Measurements from ENCODE around the gene CELF5. TPM values are rescaled to one million over a fixed set of nuclear protein-coding genes. Genes with fewer than 3 reads are reported as not detected.
"Not testable (repeated sequence)": the region's sequence is repeated elsewhere in the genome, so short reads cannot be mapped to it uniquely, and the experiment has no call there.

Gene CELF5
- total RNA-seq, 1 experiment from 2014 or later, result 0.48 TPM

- TF ChIP-seq EZH2 (IDR thresholded peaks at IDR 0.05; ENCODE audit: low read depth) (no peak), CTCF (conservative IDR thresholded peaks at IDR 0.05) (no peak)
- BruUV-seq (replicated peaks), result no TSS peak
- POLR2A ChIA-PET (ENCODE audit: unreplicated experiment), result no interaction called here
- intact Hi-C loops (cut with micrococcal nuclease; ENCODE audit: unreplicated experiment), result no loop called here
- Histone ChIP-seq H3K4me2 (no peak overlapping the region), H2AFZ (no peak overlapping the region), H3K4me1 (replicated peaks; ENCODE audit: insufficient read depth) (peaks cover 32% of the 10 kb centered on the region), H3K27ac (no peak overlapping the region), H4K20me1 (ENCODE audit: insufficient read depth) (no peaks in the 10 kb centered on the region), H3K79me2 (ENCODE audit: low read depth) (no peaks in the 10 kb centered on the region), H3K4me3 (no peak overlapping the region), H3K9me2 (ENCODE audit: insufficient read depth) (no peaks in the 10 kb centered on the region), H3K36me3 (ENCODE audit: low read depth) (no peaks in the 10 kb centered on the region), H3K27me3 (ENCODE audit: insufficient read depth, low read depth) (no peaks in the 10 kb centered on the region), H3K9me3 (ENCODE audit: insufficient read depth, low read depth) (no peaks in the 10 kb centered on the region), H3F3A (ENCODE audit: insufficient read depth, low read depth) (peaks cover 12% of the 10 kb centered on the region; the same call in 1 of the 2 replicates)
- no peak for DNase-seq
- CTCF ChIA-PET, result no interaction called here
These were observed 109.2 kb downstream of the CELF5 start for GRCh38 chr19:3333662-3334061.

- DNase-seq; H3K79me2 ChIP-seq (ENCODE audit: low read depth); H3K9me2 ChIP-seq (ENCODE audit: insufficient read depth); H3K9me3 ChIP-seq (ENCODE audit: insufficient read depth, low read depth); H3K27me3 ChIP-seq (ENCODE audit: insufficient read depth, low read depth); H3K27ac ChIP-seq; intact Hi-C loops (cut with micrococcal nuclease; ENCODE audit: unreplicated experiment); H3K4me3 ChIP-seq; POLR2A ChIA-PET (ENCODE audit: unreplicated experiment); BruUV-seq (replicated peaks); H4K20me1 ChIP-seq (ENCODE audit: insufficient read depth); H2AFZ ChIP-seq; H3K36me3 ChIP-seq (ENCODE audit: low read depth): not testable (repeated sequence)
- CTCF ChIA-PET, result interaction anchor here (0.7 kb wide), 1 partner anchor 13 kb away, joined by 4 read pairs; no protein-coding TSS in a partner anchor
- Histone ChIP-seq H3K4me2 (peak overlapping the region; percentile 51), H3K4me1 (replicated peaks; ENCODE audit: insufficient read depth) (peaks cover 32% of the 10 kb centered on the region), H3F3A (ENCODE audit: insufficient read depth, low read depth) (peaks cover 12% of the 10 kb centered on the region; the same call in 1 of the 2 replicates)
These were observed 110.4 kb downstream of the CELF5 start for GRCh38 chr19:3334749-3335430.

GRCh38 chr19:3335431-3336350 is 111.2 kb downstream of the CELF5 start:
- H3K27ac ChIP-seq, result no peak overlapping the region
- H3K36me3 ChIP-seq (ENCODE audit: low read depth), result no peaks in the 10 kb centered on the region
- H3K9me2 ChIP-seq (ENCODE audit: insufficient read depth), result no peaks in the 10 kb centered on the region
- H2AFZ ChIP-seq, result no peak overlapping the region
- DNase-seq, result no peak
- peaks cover 12% of the 10 kb centered on the region; the same call in 1 of the 2 replicates for H3F3A ChIP-seq (ENCODE audit: insufficient read depth, low read depth)
- no peak for TF ChIP-seq CTCF (conservative IDR thresholded peaks at IDR 0.05)
- TF ChIP-seq EZH2 (IDR thresholded peaks at IDR 0.05; ENCODE audit: low read depth), result no peak
- BruUV-seq (replicated peaks), result no TSS peak
- no peaks in the 10 kb centered on the region for H3K79me2 ChIP-seq (ENCODE audit: low read depth)
- H4K20me1 ChIP-seq (ENCODE audit: insufficient read depth), result no peaks in the 10 kb centered on the region
- ChIA-PET CTCF (interaction anchor here (0.7 kb wide), 1 partner anchor 13 kb away, joined by 4 read pairs; no protein-coding TSS in a partner anchor), POLR2A (ENCODE audit: unreplicated experiment) (no interaction called here)
- no peaks in the 10 kb centered on the region for H3K9me3 ChIP-seq (ENCODE audit: insufficient read depth, low read depth)
- peak overlapping the region; percentile 74 for H3K4me2 ChIP-seq
- H3K4me1 ChIP-seq (replicated peaks; ENCODE audit: insufficient read depth), result peaks cover 32% of the 10 kb centered on the region
- H3K27me3 ChIP-seq (ENCODE audit: insufficient read depth, low read depth), result no peaks in the 10 kb centered on the region
- H3K4me3 ChIP-seq, result no peak overlapping the region
- intact Hi-C loops (cut with micrococcal nuclease; ENCODE audit: unreplicated experiment), result no loop called here

All from PC-9 (cell line).